HCT116 (cell line): ENCODE results near the gene WASL. TPM values are rescaled to one million over a fixed set of nuclear protein-coding genes. Genes with fewer than 3 reads are reported as not detected.

ENCODE experiments used
- ATAC-seq: fragments of 200-7000 bp; cut with Tn5 transposase; 2 replicates; pipeline ENCODE4 v1.9.1; 2020; ENCODE audit warnings: mild to moderate bottlenecking, moderate library complexity
- BruUV-seq: library from RNA; stranded (reverse); fragments of 400-500 nt; replicated peaks from 2 replicates; lab custom pipeline; 2021; lab: Mats Ljungman, UMichigan
- CTCF ChIA-PET: fragments of 300-600 bp; sonication (Branson Sonifier 250); formaldehyde crosslinking; loops from one replicate; lab custom pipeline; 2021; ENCODE audit warnings: antibody characterized with exemption; lab: Charles Lee
- POLR2A ChIA-PET: fragments of 300-600, 350-600 bp; sonication (Branson Sonifier 250); formaldehyde crosslinking; loops from one replicate; lab custom pipeline; 2021; ENCODE audit warnings: antibody characterized with exemption; lab: Charles Lee
- RAD21 ChIA-PET, 2 experiments: fragments of 300-600 bp; sonication (Branson Sonifier 250); formaldehyde crosslinking; loops; one replicate each; lab custom pipeline; 2023; ENCODE audit warnings: low total read pairs in 2 of 2; ENCODE audit not compliant: uncharacterized antibody in 2 of 2, unreplicated experiment in 2 of 2, low non-redundant PET in 1 of 2; lab: Charles Lee
- DNase-seq: peaks from one replicate; pipeline ENCODE4 v3.0.0-alpha.2; 2010; ENCODE audit warnings: low read depth, low spot score
- H2AFZ ChIP-seq: fragments of 200-600 bp; shearing (Covaris generic), sonication (generic); 2 replicates; pipeline ENCODE4 v1.6.1; 2017; ENCODE audit warnings: low read depth, mixed run types, mixed read lengths, antibody characterized with exemption, low read length; ENCODE audit not compliant: poor library complexity, severe bottlenecking
- H3K27ac ChIP-seq: 2 replicates; pipeline ENCODE4 v1.5.1; 2012; ENCODE audit warnings: low read depth, low read length
- H3K27me3 ChIP-seq: fragments of 200-600 bp; sonication (generic); 2 replicates; pipeline ENCODE4 v1.6.1; 2016; ENCODE audit warnings: mixed run types, low read length, mixed read lengths; ENCODE audit not compliant: insufficient read depth
- H3K36me3 ChIP-seq, 2 experiments: fragments of 200-500 bp in 1 of 2; fragments of 200-600 bp in 1 of 2; sonication (Bioruptor generic) in 1 of 2; sonication (generic) in 1 of 2; 2 replicates each; pipeline versions ENCODE4 v1.5.1 to v1.6.1; 2014 to 2016; ENCODE audit warnings: low read length in 2 of 2, inconsistent platforms in 1 of 2, mixed read lengths in 1 of 2, mixed run types in 1 of 2; ENCODE audit not compliant: insufficient read depth in 2 of 2, control insufficient read depth in 1 of 2
- H3K4me1 ChIP-seq, 2 experiments: fragments of 200-600 bp in 1 of 2; sonication (generic) in 1 of 2; 2 replicates each; pipeline versions ENCODE4 v1.5.1 to v1.6.1; 2012 to 2017; ENCODE audit warnings: low read length in 2 of 2, inconsistent platforms in 1 of 2, mild to moderate bottlenecking in 1 of 2, mixed read lengths in 1 of 2, mixed run types in 1 of 2, moderate library complexity in 1 of 2; ENCODE audit not compliant: insufficient read depth in 2 of 2, control insufficient read depth in 1 of 2
- H3K4me2 ChIP-seq: fragments of 200-600 bp; sonication (generic); 2 replicates; pipeline ENCODE4 v1.6.1; 2017; ENCODE audit warnings: mixed run types, low read length, mixed read lengths
- H3K4me3 ChIP-seq, 2 experiments: fragments of 200-600 bp in 1 of 2; sonication (generic) in 1 of 2; replicated peaks in 1 of 2; 2 replicates each; pipeline ENCODE4 v1.5.1; 2011 to 2016; ENCODE audit warnings: low read length in 2 of 2, control low read depth in 1 of 2, low read depth in 1 of 2, mild to moderate bottlenecking in 1 of 2, mixed read lengths in 1 of 2, mixed run types in 1 of 2
- H3K79me2 ChIP-seq: fragments of 200-600 bp; sonication (generic); 2 replicates; pipeline ENCODE4 v1.6.1; 2017; ENCODE audit warnings: mild to moderate bottlenecking, mixed run types, low read length, moderate library complexity, mixed read lengths; ENCODE audit not compliant: insufficient read depth
- H3K9ac ChIP-seq: fragments of 200-600 bp; sonication (generic); 2 replicates; pipeline ENCODE4 v1.6.1; 2016; ENCODE audit warnings: low read length, mixed read lengths
- H3K9me2 ChIP-seq: fragments of 200-600 bp; sonication (generic), shearing (Covaris generic); 2 replicates; pipeline ENCODE4 v1.6.1; 2017; ENCODE audit warnings: mixed run types, mild to moderate bottlenecking, moderate library complexity; ENCODE audit not compliant: insufficient read depth
- H3K9me3 ChIP-seq, 2 experiments: fragments of 200-500 bp in 1 of 2; fragments of 200-600 bp in 1 of 2; sonication (Bioruptor generic) in 1 of 2; sonication (generic) in 1 of 2; 2 replicates each; pipeline ENCODE4 v1.6.1; 2014 to 2017; ENCODE audit warnings: low read length in 2 of 2, mixed read lengths in 2 of 2, inconsistent platforms in 1 of 2, low read depth in 1 of 2, mild to moderate bottlenecking in 1 of 2, mixed run types in 1 of 2, moderate library complexity in 1 of 2; ENCODE audit not compliant: control insufficient read depth in 1 of 2, insufficient read depth in 1 of 2
- H4K20me1 ChIP-seq: fragments of 200-600 bp; sonication (generic), shearing (Covaris generic); 2 replicates; pipeline ENCODE4 v1.6.1; 2017; ENCODE audit warnings: mixed run types, mild to moderate bottlenecking, moderate library complexity; ENCODE audit not compliant: insufficient read depth
- CBX3 ChIP-seq: IDR thresholded peaks from 2 replicates; pipeline ENCODE4 v1.6.1; 2012; ENCODE audit warnings: low read depth
- CEBPB ChIP-seq: IDR thresholded peaks from 2 replicates; pipeline ENCODE4 v1.6.1; 2012; ENCODE audit warnings: low read depth
- EGR1 ChIP-seq: IDR thresholded peaks from 2 replicates; pipeline ENCODE4 v1.6.1; 2012; ENCODE audit warnings: low read depth
- ELF1 ChIP-seq: IDR thresholded peaks from 2 replicates; pipeline ENCODE4 v1.6.1; 2012; ENCODE audit warnings: low read depth, borderline replicate concordance
- EZH2 ChIP-seq: fragments of 200-600 bp; sonication (generic); IDR thresholded peaks from 2 replicates; pipeline ENCODE4 v1.6.1; 2017; ENCODE audit warnings: antibody characterized with exemption, mixed run types
- JUND ChIP-seq: IDR thresholded peaks from 2 replicates; pipeline ENCODE4 v1.6.1; 2012
- POLR2A ChIP-seq: IDR thresholded peaks from 2 replicates; pipeline ENCODE4 v1.7.0; 2011; ENCODE audit warnings: borderline replicate concordance; ENCODE audit not compliant: insufficient read depth, insufficient read length; ENCODE audit errors: extremely low read depth
- POLR2AphosphoS5 ChIP-seq: IDR thresholded peaks from 2 replicates; pipeline ENCODE4 v1.6.1; 2011; ENCODE audit warnings: mild to moderate bottlenecking, low read depth, low read length, moderate library complexity
- RAD21 ChIP-seq: IDR thresholded peaks from 2 replicates; pipeline ENCODE4 v1.6.1; 2012; ENCODE audit warnings: low read depth, mild to moderate bottlenecking
- SIN3A ChIP-seq: IDR thresholded peaks from 2 replicates; pipeline ENCODE4 v1.6.1; 2012; ENCODE audit warnings: low read depth
- SP1 ChIP-seq: IDR thresholded peaks from 2 replicates; pipeline ENCODE4 v1.6.1; 2012; ENCODE audit warnings: low read depth
- SRF ChIP-seq: IDR thresholded peaks from 2 replicates; pipeline ENCODE4 v1.6.1; 2012; ENCODE audit warnings: low read depth
- TCF7L2 ChIP-seq: IDR thresholded peaks from 2 replicates; pipeline ENCODE4 v1.7.0; 2011; ENCODE audit warnings: borderline replicate concordance, inconsistent platforms; ENCODE audit not compliant: insufficient read depth, insufficient read length; ENCODE audit errors: extremely low read depth
- ZNF274 ChIP-seq: fragments of 200-500 bp; sonication (Bioruptor generic); IDR thresholded peaks from 2 replicates; pipeline ENCODE4 v1.6.1; 2014; ENCODE audit warnings: mild to moderate bottlenecking, low read depth, low read length, inconsistent platforms
- intact Hi-C: fragments of 100-400 bp; cut with micrococcal nuclease; formaldehyde crosslinking; loops from 2 replicates; pipeline ENCODE4 v1.10.0; 2022
- total RNA-seq: library from RNA; stranded (reverse); gene quantifications from one replicate; pipeline ENCODE4 v1.2.1, GENCODE V29; 2021; ENCODE audit not compliant: unreplicated experiment
- TF ChIP-seq, protein P1 (sequence below): IDR thresholded peaks from 2 replicates; pipeline ENCODE4 v1.6.1; 2012
- TF ChIP-seq, protein P2 (sequence below): IDR thresholded peaks from 2 replicates; pipeline ENCODE4 v1.6.1; 2012; ENCODE audit warnings: low read depth

WASL gene
- total RNA-seq, 1 experiment from 2014 or later: 26.2 TPM

DNA sequence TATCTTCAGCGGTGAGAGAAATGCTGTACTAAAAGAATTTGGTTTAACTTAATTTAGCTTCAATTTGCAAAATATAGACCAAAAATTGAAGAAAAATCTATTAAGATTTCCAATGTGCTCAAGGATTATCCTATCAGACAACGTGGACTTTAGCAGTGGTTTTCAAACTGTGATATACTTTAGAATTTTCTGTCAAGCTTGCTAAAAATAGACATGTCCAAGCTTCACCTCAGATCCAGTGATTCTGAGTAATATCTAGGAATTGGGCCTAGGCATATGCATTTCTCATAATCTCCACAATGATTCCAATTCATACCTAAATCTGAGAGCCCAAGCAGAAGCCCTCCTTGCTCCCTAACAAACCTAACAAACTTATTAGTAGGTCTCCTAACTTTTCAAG lies 3.4 kb downstream of the WASL start (continued):
- no peak for TF ChIP-seq TCF7L2
- no peak for TF ChIP-seq CBX3
- no peak for TF ChIP-seq RAD21
- no peak for TF ChIP-seq ELF1
- TF ChIP-seq, all 23 proteins: peak for 0

DNA sequence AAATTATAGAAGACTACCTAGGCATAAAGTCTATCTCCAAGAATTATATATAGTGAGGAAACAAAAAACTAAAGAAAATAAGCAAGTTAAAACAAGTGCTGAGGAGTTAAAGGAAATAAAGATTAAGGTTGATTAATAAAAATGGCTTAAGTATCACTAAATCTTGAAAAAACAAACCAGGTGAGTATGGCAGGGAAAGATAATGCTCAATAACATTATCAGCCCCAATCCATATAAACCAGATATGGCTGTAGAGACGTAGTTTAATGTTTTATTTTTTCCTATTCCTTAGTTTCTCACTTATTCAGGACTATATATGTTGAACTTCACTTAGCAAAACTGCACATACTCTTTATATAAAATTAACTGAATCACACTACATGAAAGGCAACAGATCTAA lies 4.4 kb downstream of the WASL start:
- ATAC-seq: no peak
- POLR2A ChIA-PET: no interaction called here
- no TSS peak for BruUV-seq
- no peaks in the 10 kb centered on the region for H3K9me3 ChIP-seq
- no peak overlapping the region for H2AFZ ChIP-seq
- H3K36me3 ChIP-seq: no peaks in the 10 kb centered on the region
- CTCF ChIA-PET: no interaction called here
- intact Hi-C loops: no loop called here
- H3K4me3 ChIP-seq: no peak overlapping the region
- peaks cover 93% of the 10 kb centered on the region for H3K79me2 ChIP-seq
- no peak overlapping the region for H3K9ac ChIP-seq
- H3K4me1 ChIP-seq: peaks cover 10 to 17% of the 10 kb centered on the region in 2 experiments; a peak in 3 of 4 replicates
- no peaks in the 10 kb centered on the region for H3K27me3 ChIP-seq
- TF ChIP-seq, protein P1, sequence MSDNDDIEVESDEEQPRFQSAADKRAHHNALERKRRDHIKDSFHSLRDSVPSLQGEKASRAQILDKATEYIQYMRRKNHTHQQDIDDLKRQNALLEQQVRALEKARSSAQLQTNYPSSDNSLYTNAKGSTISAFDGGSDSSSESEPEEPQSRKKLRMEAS: no peak
- no peak for TF ChIP-seq ZNF274
- no peak for TF ChIP-seq ELF1
- TF ChIP-seq SP1: no peak
- H3K4me2 ChIP-seq: no peak overlapping the region
- RAD21 ChIA-PET: no interaction called here
- H3K27ac ChIP-seq: no peak overlapping the region
- no peaks in the 10 kb centered on the region; the same call in 1 of the 2 replicates for H4K20me1 ChIP-seq
- no peaks in the 10 kb centered on the region for H3K9me2 ChIP-seq
- no peak for DNase-seq

DNA sequence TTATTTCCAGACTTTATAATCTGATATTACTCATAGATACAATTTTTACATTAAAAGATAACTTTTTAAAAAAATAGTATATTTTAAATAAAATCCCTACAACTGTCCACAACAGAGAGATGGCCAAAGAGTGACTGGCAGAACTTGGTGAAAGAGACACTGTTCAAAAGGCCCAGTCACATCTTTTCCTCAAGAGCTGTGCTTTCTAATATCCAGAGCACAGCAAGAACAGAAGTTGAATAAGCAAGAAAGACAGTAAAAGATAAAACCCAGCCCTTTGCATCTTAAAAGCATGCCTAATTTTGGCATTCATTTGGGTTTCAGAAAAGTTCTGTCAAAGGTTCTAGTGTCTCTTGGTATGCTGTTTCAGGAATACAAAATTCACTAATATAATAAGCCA lies 6.9 kb downstream of the WASL start:
- H2AFZ ChIP-seq: no peak overlapping the region
- POLR2A ChIA-PET: no interaction called here
- intact Hi-C loops: no loop called here
- no peak for TF ChIP-seq EGR1
- no peak for TF ChIP-seq EZH2
- no peak for TF ChIP-seq POLR2A
- no peak for TF ChIP-seq SP1
- no peak for TF ChIP-seq CBX3
- no peak for TF ChIP-seq CEBPB
- no peak for TF ChIP-seq RAD21
- TF ChIP-seq ZNF274: no peak
- TF ChIP-seq POLR2AphosphoS5: no peak
- no peak for TF ChIP-seq JUND
- TF ChIP-seq, protein P2, sequence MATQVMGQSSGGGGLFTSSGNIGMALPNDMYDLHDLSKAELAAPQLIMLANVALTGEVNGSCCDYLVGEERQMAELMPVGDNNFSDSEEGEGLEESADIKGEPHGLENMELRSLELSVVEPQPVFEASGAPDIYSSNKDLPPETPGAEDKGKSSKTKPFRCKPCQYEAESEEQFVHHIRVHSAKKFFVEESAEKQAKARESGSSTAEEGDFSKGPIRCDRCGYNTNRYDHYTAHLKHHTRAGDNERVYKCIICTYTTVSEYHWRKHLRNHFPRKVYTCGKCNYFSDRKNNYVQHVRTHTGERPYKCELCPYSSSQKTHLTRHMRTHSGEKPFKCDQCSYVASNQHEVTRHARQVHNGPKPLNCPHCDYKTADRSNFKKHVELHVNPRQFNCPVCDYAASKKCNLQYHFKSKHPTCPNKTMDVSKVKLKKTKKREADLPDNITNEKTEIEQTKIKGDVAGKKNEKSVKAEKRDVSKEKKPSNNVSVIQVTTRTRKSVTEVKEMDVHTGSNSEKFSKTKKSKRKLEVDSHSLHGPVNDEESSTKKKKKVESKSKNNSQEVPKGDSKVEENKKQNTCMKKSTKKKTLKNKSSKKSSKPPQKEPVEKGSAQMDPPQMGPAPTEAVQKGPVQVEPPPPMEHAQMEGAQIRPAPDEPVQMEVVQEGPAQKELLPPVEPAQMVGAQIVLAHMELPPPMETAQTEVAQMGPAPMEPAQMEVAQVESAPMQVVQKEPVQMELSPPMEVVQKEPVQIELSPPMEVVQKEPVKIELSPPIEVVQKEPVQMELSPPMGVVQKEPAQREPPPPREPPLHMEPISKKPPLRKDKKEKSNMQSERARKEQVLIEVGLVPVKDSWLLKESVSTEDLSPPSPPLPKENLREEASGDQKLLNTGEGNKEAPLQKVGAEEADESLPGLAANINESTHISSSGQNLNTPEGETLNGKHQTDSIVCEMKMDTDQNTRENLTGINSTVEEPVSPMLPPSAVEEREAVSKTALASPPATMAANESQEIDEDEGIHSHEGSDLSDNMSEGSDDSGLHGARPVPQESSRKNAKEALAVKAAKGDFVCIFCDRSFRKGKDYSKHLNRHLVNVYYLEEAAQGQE: no peak
- no peak for TF ChIP-seq SRF
- TF ChIP-seq SIN3A: no peak

More for the DNA sequence above, 6.9 kb downstream of the WASL start:
- H3K4me2 ChIP-seq: no peak overlapping the region
- no peak overlapping the region for H3K9ac ChIP-seq
- CTCF ChIA-PET: no interaction called here
- no peaks in the 10 kb centered on the region for H3K9me3 ChIP-seq
- ATAC-seq (no peak), DNase-seq (no peak)
- H3K4me1 ChIP-seq: peaks cover 7 to 10% of the 10 kb centered on the region in 2 experiments; a peak in 3 of 4 replicates
- BruUV-seq: no TSS peak
- no peaks in the 10 kb centered on the region for H3K9me2 ChIP-seq
- H3K27me3 ChIP-seq: no peaks in the 10 kb centered on the region
- no peaks in the 10 kb centered on the region for H3K36me3 ChIP-seq
- no peaks in the 10 kb centered on the region; the same call in 1 of the 2 replicates for H4K20me1 ChIP-seq
- H3K79me2 ChIP-seq: peaks cover 100% of the 10 kb centered on the region
- H3K27ac ChIP-seq: no peak overlapping the region
- H3K4me3 ChIP-seq: no peak overlapping the region
- RAD21 ChIA-PET: no interaction called here
